H9 (cell line): ENCODE measurements around the gene DCST1. TPM values are rescaled to one million over a fixed set of nuclear protein-coding genes. Genes with fewer than 3 reads are reported as not detected.

Experiments
- DNase-seq: peaks from one replicate; pipeline ENCODE4 v3.0.0-alpha.2; 2017
- H2AFZ ChIP-seq: one replicate; pipeline ENCODE4 v1.6.1; 2013; ENCODE audit warnings: mild to moderate bottlenecking, low read length, control low read depth, moderate library complexity
- H2AK5ac ChIP-seq: 2 replicates; pipeline ENCODE4 v1.6.1; 2013; ENCODE audit warnings: low read length, control low read depth, mixed read lengths; ENCODE audit not compliant: insufficient read length
- H2BK120ac ChIP-seq: one replicate; pipeline ENCODE4 v1.6.1; 2013; ENCODE audit warnings: low read depth, mild to moderate bottlenecking, low read length, control low read depth, inconsistent platforms; ENCODE audit not compliant: poor library complexity, severe bottlenecking
- H2BK12ac ChIP-seq: 2 replicates; pipeline ENCODE4 v1.6.1; 2013; ENCODE audit warnings: low read length, control low read depth, mixed read lengths, low read depth; ENCODE audit not compliant: insufficient read length
- H2BK15ac ChIP-seq: 2 replicates; pipeline ENCODE4 v1.6.1; 2013; ENCODE audit warnings: low read depth, low read length, control low read depth
- H2BK20ac ChIP-seq: one replicate; pipeline ENCODE4 v1.6.1; 2013; ENCODE audit warnings: low read depth, mild to moderate bottlenecking, low read length, control low read depth, inconsistent platforms; ENCODE audit not compliant: poor library complexity, severe bottlenecking
- H2BK5ac ChIP-seq: 2 replicates; pipeline ENCODE4 v1.6.1; 2013; ENCODE audit warnings: low read length, control low read depth, mixed read lengths; ENCODE audit not compliant: insufficient read length
- H3K14ac ChIP-seq: 2 replicates; pipeline ENCODE4 v1.6.1; 2013; ENCODE audit warnings: low read length, control low read depth; ENCODE audit not compliant: insufficient read depth
- H3K18ac ChIP-seq: 2 replicates; pipeline ENCODE4 v1.6.1; 2013; ENCODE audit warnings: low read depth, mild to moderate bottlenecking, mixed read lengths, low read length, control low read depth; ENCODE audit not compliant: insufficient read length
- H3K23ac ChIP-seq: 2 replicates; pipeline ENCODE4 v1.6.1; 2013; ENCODE audit warnings: low read length, control low read depth, mixed read lengths, low read depth; ENCODE audit not compliant: insufficient read length
- H3K23me2 ChIP-seq: 2 replicates; pipeline ENCODE4 v1.6.1; 2013; ENCODE audit warnings: low read depth, mild to moderate bottlenecking, mixed read lengths, low read length, control low read depth; ENCODE audit not compliant: insufficient read length, poor library complexity, severe bottlenecking
- H3K27ac ChIP-seq: 2 replicates; pipeline ENCODE4 v1.5.1; 2013; ENCODE audit warnings: low read length, control low read depth, mixed read lengths, low read depth; ENCODE audit not compliant: insufficient read length
- H3K27me3 ChIP-seq: 2 replicates; pipeline ENCODE4 v1.6.1; 2013; ENCODE audit warnings: low read length, control low read depth, inconsistent platforms; ENCODE audit not compliant: insufficient read depth
- H3K4ac ChIP-seq: 2 replicates; pipeline ENCODE4 v1.6.1; 2013; ENCODE audit warnings: low read depth, mild to moderate bottlenecking, control low read depth, inconsistent platforms, low read length, moderate library complexity
- H3K4me1 ChIP-seq: 2 replicates; pipeline ENCODE4 v1.6.1; 2013; ENCODE audit warnings: low read length, control low read depth, inconsistent platforms; ENCODE audit not compliant: insufficient read depth
- H3K4me2 ChIP-seq: 2 replicates; pipeline ENCODE4 v1.6.1; 2013; ENCODE audit warnings: low read length, control low read depth, mixed read lengths; ENCODE audit not compliant: insufficient read length, insufficient read depth
- H3K56ac ChIP-seq: 2 replicates; pipeline ENCODE4 v1.6.1; 2013; ENCODE audit warnings: low read depth, mild to moderate bottlenecking, mixed read lengths, low read length, control low read depth; ENCODE audit not compliant: insufficient read length
- H3K79me1 ChIP-seq: 2 replicates; pipeline ENCODE4 v1.6.1; 2013; ENCODE audit warnings: low read depth, mild to moderate bottlenecking, moderate library complexity, low read length, control low read depth, inconsistent platforms; ENCODE audit not compliant: insufficient read depth, poor library complexity, severe bottlenecking
- H3K79me2 ChIP-seq: 2 replicates; pipeline ENCODE4 v1.6.1; 2013; ENCODE audit warnings: low read length, control low read depth, inconsistent platforms; ENCODE audit not compliant: insufficient read depth
- H3K9ac ChIP-seq: 2 replicates; pipeline ENCODE4 v1.6.1; 2013; ENCODE audit warnings: low read length, control low read depth, mixed read lengths; ENCODE audit not compliant: insufficient read length; ENCODE audit errors: extremely low read depth
- H3K9me3 ChIP-seq: one replicate; pipeline ENCODE4 v1.6.1; 2013; ENCODE audit warnings: low read depth, low read length, inconsistent platforms; ENCODE audit not compliant: control insufficient read depth
- H3T11ph ChIP-seq: one replicate; pipeline ENCODE4 v1.6.1; 2013; ENCODE audit warnings: mild to moderate bottlenecking, low read length, control low read depth, inconsistent platforms
- H4K20me1 ChIP-seq: one replicate; pipeline ENCODE4 v1.6.1; 2013; ENCODE audit not compliant: control insufficient read depth, insufficient read length, insufficient read depth
- H4K5ac ChIP-seq: 2 replicates; pipeline ENCODE4 v1.6.1; 2013; ENCODE audit warnings: low read depth, mild to moderate bottlenecking, mixed read lengths, low read length, control low read depth; ENCODE audit not compliant: insufficient read length
- H4K8ac ChIP-seq: replicated peaks from 2 replicates; pipeline ENCODE4 v1.6.1; 2013; ENCODE audit warnings: low read length, control low read depth, mixed read lengths, low read depth; ENCODE audit not compliant: insufficient read length
- H4K91ac ChIP-seq: 2 replicates; pipeline ENCODE4 v1.6.1; 2013; ENCODE audit warnings: low read depth, mild to moderate bottlenecking, moderate library complexity, mixed read lengths, low read length, control low read depth; ENCODE audit not compliant: insufficient read length
- H3K27ac Mint-ChIP-seq, 3 experiments: 2 replicates in 2 of 3; 3 replicates in 1 of 3; pipeline ENCODE4 v1.8.0; 2020 to 2021; ENCODE audit warnings: mixed read lengths in 3 of 3, mild to moderate bottlenecking in 1 of 3, moderate library complexity in 1 of 3
- H3K27me3 Mint-ChIP-seq: 2 replicates; pipeline ENCODE4 v1.8.0; 2021; ENCODE audit warnings: low read depth, mild to moderate bottlenecking, moderate library complexity, mixed read lengths
- H3K36me3 Mint-ChIP-seq, 3 experiments: 2 replicates in 2 of 3; 3 replicates in 1 of 3; pipeline ENCODE4 v1.8.0; 2020 to 2021; ENCODE audit warnings: low read depth in 3 of 3, mixed read lengths in 3 of 3; ENCODE audit not compliant: insufficient read depth in 1 of 3
- H3K4me1 Mint-ChIP-seq, 2 experiments: 2 replicates each; pipeline ENCODE4 v1.8.0; 2020; ENCODE audit warnings: mixed read lengths in 2 of 2
- H3K4me3 Mint-ChIP-seq, 2 experiments: 2 replicates in 1 of 2; 3 replicates in 1 of 2; pipeline ENCODE4 v1.8.0; 2020 to 2021; ENCODE audit warnings: mild to moderate bottlenecking in 2 of 2, mixed read lengths in 2 of 2, moderate library complexity in 1 of 2
- H3K9me3 Mint-ChIP-seq, 2 experiments: 2 replicates in 1 of 2; 3 replicates in 1 of 2; pipeline ENCODE4 v1.8.0; 2020; ENCODE audit warnings: mild to moderate bottlenecking in 2 of 2, mixed read lengths in 2 of 2, moderate library complexity in 1 of 2
- WGBS: extraction: QIAGEN DNeasy Blood & Tissue Kit; methylation state at CpG from one replicate; pipeline ENCODE4 v1.1.7; 2013; ENCODE audit warnings: missing lambda C conversion rate, low lambda C conversion rate, mixed read lengths; ENCODE audit not compliant: insufficient read length; ENCODE audit errors: extremely low coverage; 5-methylcytosine and 5-hydroxymethylcytosine counted together
- total RNA-seq: library from RNA; stranded (reverse); gene quantifications from 2 replicates; pipeline ENCODE4 v1.2.1, GENCODE V29; 2021
- TF ChIP-seq, protein P1 (sequence below): fragments of 200-600 bp; sonication (generic); conservative IDR thresholded peaks from 3 replicates; pipeline ENCODE4 v1.8.0; 2021; ENCODE audit warnings: antibody characterized with exemption, mild to moderate bottlenecking

Gene DCST1
- total RNA-seq, 1 experiment from 2014 or later = not detected

DNA sequence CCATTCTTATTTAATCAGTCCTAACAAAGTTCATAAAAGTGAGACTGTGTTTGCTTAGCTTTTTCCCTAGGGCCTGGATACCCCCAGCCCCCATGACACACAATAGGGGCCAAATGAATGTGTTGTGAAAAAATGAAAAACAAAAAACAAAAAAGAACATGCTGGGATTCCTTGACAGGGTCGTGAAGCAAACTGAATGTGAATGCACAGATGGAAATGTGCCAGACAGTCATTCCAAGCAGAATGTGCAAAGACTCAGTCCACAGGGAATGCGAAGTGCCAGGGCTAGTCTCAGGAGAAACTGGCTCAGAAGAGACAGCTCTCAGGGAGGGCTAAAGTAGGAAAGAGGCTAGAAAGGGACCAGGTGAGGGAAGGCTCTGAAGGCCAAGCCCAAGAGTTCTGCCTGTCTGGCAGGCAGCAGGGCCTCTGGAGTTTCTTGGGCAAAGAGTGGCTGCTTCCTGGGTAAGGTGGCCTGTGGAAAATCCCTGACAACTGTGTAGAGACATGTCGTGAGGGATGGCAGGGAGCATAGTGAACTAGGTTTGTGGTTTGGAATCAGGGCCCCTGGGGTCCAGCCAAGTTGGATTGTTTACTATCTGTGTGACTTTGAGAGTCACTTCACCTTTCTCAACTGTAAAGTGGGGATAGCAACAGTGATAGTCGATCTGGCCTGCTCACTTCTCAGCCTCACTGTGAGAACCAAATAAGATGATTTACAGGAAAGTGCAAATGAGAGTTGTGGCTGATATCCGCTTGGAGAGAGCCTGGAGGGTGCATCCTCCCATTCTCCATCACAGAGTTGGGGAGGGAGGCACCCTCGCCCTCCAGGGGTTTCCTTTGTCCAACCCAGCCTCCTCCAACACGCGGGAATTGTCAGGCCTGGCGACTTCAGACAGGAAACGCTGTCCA lies 16.3 kb downstream of the DCST1 start:
- peak overlapping the region; percentile 67 to 88 for H3K4me3 Mint-ChIP-seq

More for the DNA sequence above, 16.3 kb downstream of the DCST1 start:
- Histone ChIP-seq H2BK5ac (no peak overlapping the region), H3K9me3 (no peaks in the 10 kb centered on the region), H3K4me2 (peak overlapping the region; percentile 67), H3K14ac (no peak overlapping the region), H3K4ac (no peak overlapping the region), H4K8ac (no peak overlapping the region), H3K23me2 (peaks cover 16% of the 10 kb centered on the region), H3K56ac (no peak overlapping the region), H2AFZ (no peak overlapping the region), H3K79me2 (no peaks in the 10 kb centered on the region), H3K18ac (no peak overlapping the region), H4K5ac (no peak overlapping the region), H2BK120ac (no peak overlapping the region), H2BK20ac (no peak overlapping the region), H2BK15ac (no peak overlapping the region), H3T11ph (no peak overlapping the region), H2BK12ac (no peak overlapping the region), H3K4me1 (no peaks in the 10 kb centered on the region; the same call in 1 of the 2 replicates), H3K27me3 (peaks cover 4% of the 10 kb centered on the region; the same call in 1 of the 2 replicates), H4K91ac (no peak overlapping the region), H3K79me1 (no peaks in the 10 kb centered on the region), H3K9ac (peak overlapping the region; percentile 8), H3K23ac (no peak overlapping the region), H4K20me1 (no peaks in the 10 kb centered on the region), H2AK5ac (no peak overlapping the region), H3K27ac (no peak overlapping the region)
- TF ChIP-seq, protein P1, sequence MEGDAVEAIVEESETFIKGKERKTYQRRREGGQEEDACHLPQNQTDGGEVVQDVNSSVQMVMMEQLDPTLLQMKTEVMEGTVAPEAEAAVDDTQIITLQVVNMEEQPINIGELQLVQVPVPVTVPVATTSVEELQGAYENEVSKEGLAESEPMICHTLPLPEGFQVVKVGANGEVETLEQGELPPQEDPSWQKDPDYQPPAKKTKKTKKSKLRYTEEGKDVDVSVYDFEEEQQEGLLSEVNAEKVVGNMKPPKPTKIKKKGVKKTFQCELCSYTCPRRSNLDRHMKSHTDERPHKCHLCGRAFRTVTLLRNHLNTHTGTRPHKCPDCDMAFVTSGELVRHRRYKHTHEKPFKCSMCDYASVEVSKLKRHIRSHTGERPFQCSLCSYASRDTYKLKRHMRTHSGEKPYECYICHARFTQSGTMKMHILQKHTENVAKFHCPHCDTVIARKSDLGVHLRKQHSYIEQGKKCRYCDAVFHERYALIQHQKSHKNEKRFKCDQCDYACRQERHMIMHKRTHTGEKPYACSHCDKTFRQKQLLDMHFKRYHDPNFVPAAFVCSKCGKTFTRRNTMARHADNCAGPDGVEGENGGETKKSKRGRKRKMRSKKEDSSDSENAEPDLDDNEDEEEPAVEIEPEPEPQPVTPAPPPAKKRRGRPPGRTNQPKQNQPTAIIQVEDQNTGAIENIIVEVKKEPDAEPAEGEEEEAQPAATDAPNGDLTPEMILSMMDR = no peak
- WGBS = no CpG with 5 or more reads among the region's 10 CpGs
- Mint-ChIP-seq H3K36me3 (no peaks in the 10 kb centered on the region; a peak in 2 of 7 replicates), H3K27me3 (peaks cover 19% of the 10 kb centered on the region), H3K4me1 (peaks cover 27 to 48% of the 10 kb centered on the region in 2 experiments), H3K27ac (peak overlapping the region in 2 of 3 experiments; percentile 25 to 77; a peak in 2 of 7 replicates), H3K9me3 (no peaks in the 10 kb centered on the region)
- no peak for DNase-seq
